ENCODE results near the gene GRIN2B. TPM values are rescaled to one million over a fixed set of nuclear protein-coding genes. Genes with fewer than 3 reads are reported as not detected.

The GRIN2B gene
- total and polyA plus RNA-seq, 4 donors, result under 0.01 to 0.03 (median 0.01) TPM; not detected in 1

GRCh38 chr12:13976880-13977279 is 4.5 kb downstream of the GRIN2B start:
- H3K4me3 ChIP-seq (ENCODE audit: low read depth in 1 of 3, low read length in 3 of 3), result no peak overlapping the region
- no peak overlapping the region for H3K27ac ChIP-seq (ENCODE audit: low read depth in 1 of 2, low read length in 2 of 2)
- H3K27me3 ChIP-seq (ENCODE audit: control insufficient read depth in 4 of 4, insufficient read depth in 4 of 4, low read length in 3 of 4), result peaks cover 0 to 11% (median 6%) of the 10 kb centered on the region in 4 donors
- no peaks in the 10 kb centered on the region for H3K9me3 ChIP-seq (ENCODE audit: control insufficient read depth in 4 of 4, low read length in 3 of 4)
- peaks cover 3 to 13% (median 11%) of the 10 kb centered on the region in 4 donors for H3K4me1 ChIP-seq (ENCODE audit: control insufficient read depth in 4 of 4, insufficient read depth in 4 of 4, low read length in 3 of 4)
- no peak overlapping the region for H3K9ac ChIP-seq (ENCODE audit: low read depth in 1 of 2, low read length in 2 of 2)
- TF ChIP-seq FOXA1 (IDR thresholded peaks at IDR 0.05), result no peak
- WGBS, result 73% methylated on average over 2 of the region's 2 CpGs
- no peak for DNase-seq (ENCODE audit: low spot score)
- H3K36me3 ChIP-seq (ENCODE audit: control insufficient read depth in 4 of 4, insufficient read depth in 3 of 4, low read depth in 1 of 4, low read length in 3 of 4), result no peaks in the 10 kb centered on the region

GRCh38 chr12:13976028-13976584 is 5.3 kb downstream of the GRIN2B start:
- Histone ChIP-seq H3K27ac (ENCODE audit: low read depth in 1 of 2, low read length in 2 of 2) (no peak overlapping the region), H3K9ac (ENCODE audit: low read depth in 1 of 2, low read length in 2 of 2) (no peak overlapping the region), H3K4me3 (ENCODE audit: low read depth in 1 of 3, low read length in 3 of 3) (no peak overlapping the region), H3K4me1 (ENCODE audit: control insufficient read depth in 4 of 4, insufficient read depth in 4 of 4, low read length in 3 of 4) (peaks cover 3 to 10% (median 8%) of the 10 kb centered on the region in 4 donors), H3K27me3 (ENCODE audit: control insufficient read depth in 4 of 4, insufficient read depth in 4 of 4, low read length in 3 of 4) (peaks cover 0 to 13% (median 6%) of the 10 kb centered on the region in 4 donors), H3K9me3 (ENCODE audit: control insufficient read depth in 4 of 4, low read length in 3 of 4) (no peaks in the 10 kb centered on the region), H3K36me3 (ENCODE audit: control insufficient read depth in 4 of 4, insufficient read depth in 3 of 4, low read depth in 1 of 4, low read length in 3 of 4) (no peaks in the 10 kb centered on the region)
- TF ChIP-seq NR2F2 (IDR thresholded peaks at IDR 0.05), result no peak
- no peak for TF ChIP-seq HNF4G (IDR thresholded peaks at IDR 0.05)
- TF ChIP-seq RAD21 (IDR thresholded peaks at IDR 0.05), result no peak
- no peak for TF ChIP-seq GABPA (IDR thresholded peaks at IDR 0.05 in 1 of 2, conservative IDR thresholded peaks at IDR 0.05 in 1 of 2)
- TF ChIP-seq ZBTB33 (IDR thresholded peaks at IDR 0.05), result no peak
- no peak for TF ChIP-seq MAX (IDR thresholded peaks at IDR 0.05)
- no peak for TF ChIP-seq RXRA (IDR thresholded peaks at IDR 0.05)
- TF ChIP-seq TAF1 (conservative IDR thresholded peaks at IDR 0.05), result no peak
- TF ChIP-seq EGR1 (IDR thresholded peaks at IDR 0.05; ENCODE audit: low read depth in 2 of 2), result no peak
- no peak for TF ChIP-seq ATF3 (IDR thresholded peaks at IDR 0.05)
- TF ChIP-seq YY1 (IDR thresholded peaks at IDR 0.05), result no peak
- TF ChIP-seq FOXA2 (IDR thresholded peaks at IDR 0.05), result no peak
- TF ChIP-seq FOXA1 (IDR thresholded peaks at IDR 0.05), result no peak
- no peak for TF ChIP-seq REST (IDR thresholded peaks at IDR 0.05)
- no peak for TF ChIP-seq HNF4A (conservative IDR thresholded peaks at IDR 0.05)
- TF ChIP-seq CTCF (IDR thresholded peaks at IDR 0.05; ENCODE audit: low read depth, low read length, missing input control), result no peak
- DNase-seq (ENCODE audit: low spot score), result no peak
- WGBS, result 65% methylated on average over 7 of the region's 7 CpGs

All from liver (tissue), 9 donors.